ENCODE results near the gene DDX4.

DDX4 gene

DNA sequence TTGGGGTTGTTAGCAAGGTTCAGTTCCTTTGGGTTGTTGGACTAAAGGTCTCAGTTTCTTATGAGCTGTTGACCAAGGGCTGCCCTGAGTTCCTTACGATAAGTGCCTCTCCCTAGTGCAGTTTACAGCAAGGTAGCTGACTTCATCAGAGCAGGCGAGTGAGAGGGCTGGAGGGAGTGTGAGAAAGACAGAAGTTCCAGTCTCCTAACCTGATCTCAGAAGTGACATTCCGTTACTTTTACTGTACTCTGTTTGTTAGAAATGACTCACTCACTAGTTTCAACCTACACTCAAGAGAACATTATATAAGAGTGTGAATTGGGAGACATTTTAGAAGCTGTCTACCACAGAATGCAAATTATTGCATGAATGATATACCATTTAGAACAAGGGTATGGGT lies 92.1 kb downstream of the DDX4 start:
- DNase-seq, result no peak

DNA sequence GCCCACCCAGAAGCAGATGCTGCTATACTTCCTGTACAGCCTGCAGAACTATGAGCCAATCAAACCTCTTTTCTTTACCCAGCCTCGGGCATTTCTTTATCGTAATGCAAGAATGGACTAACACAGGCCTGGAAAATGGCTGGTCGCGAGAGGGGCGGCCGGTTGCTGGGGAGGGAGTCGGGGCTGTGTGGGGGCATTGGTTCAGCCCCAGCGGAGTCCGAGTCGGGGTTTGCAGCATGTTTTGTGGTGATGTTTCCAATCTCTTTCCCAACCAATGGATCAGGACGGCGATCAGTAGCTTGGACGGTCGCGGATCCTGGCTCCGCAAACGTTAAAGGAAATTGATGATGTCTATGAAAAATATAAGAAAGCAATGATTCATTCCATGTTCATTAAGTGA lies 94.6 kb downstream of the DDX4 start:
- no peak for DNase-seq

DNA sequence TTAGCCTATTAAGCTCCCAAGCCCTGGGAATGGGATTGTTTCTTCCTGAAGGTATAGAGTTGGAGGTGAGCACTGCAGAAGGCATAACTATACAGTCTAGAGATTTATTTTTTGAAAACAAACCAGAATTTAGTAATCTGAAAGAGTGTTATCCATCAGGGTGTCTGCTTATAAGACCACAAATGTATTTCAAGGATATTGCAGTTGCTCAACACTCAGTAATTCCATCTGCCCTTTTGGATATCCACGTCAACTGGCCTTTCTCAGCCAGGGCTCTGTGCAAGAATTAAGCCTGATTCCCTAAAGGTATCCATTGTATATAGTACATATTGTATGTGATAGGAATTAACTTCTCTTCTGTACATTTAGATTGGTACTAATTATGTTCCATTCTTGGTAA lies 98.3 kb downstream of the DDX4 start:
- no peak for DNase-seq

DNA sequence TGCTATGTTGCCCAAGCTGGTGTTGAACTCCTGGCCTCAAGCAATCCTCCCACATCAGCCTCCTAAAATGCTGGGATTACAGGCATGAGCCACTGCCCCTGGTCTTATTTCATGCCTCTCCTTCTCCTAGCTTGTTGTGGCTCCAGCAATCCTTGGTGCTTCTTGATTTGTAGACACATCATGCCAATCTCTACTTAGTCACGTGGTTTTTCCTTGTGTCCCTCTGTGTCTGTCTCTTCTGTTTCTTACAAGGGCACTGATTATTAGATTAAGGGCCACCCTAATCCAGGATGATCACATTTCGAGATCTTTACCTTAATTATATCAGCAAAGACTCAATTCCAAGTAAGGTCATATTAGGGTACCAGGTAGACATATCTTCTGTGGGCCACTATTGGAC lies 104.1 kb downstream of the DDX4 start:
- no peak for DNase-seq

DNA sequence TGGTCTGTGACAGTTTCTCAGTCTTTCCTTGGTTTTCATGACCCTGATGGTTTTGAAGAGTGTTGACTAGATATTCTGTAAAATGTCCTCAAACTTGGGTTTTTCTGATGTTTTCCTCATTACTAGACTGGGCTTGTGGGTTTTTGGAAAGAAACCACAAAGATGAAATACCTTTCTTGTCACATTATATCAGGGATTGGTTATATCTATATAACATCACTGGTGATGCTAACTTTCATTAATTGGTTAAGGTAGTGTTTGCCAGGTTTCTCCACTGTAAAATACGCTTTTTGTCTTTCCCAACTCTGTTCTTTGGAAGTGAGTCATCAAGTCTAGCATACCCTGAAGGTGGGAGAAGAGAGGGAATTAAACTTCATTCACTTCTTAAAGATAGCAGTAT lies 110.0 kb downstream of the DDX4 start:
- no peak for DNase-seq

DNA sequence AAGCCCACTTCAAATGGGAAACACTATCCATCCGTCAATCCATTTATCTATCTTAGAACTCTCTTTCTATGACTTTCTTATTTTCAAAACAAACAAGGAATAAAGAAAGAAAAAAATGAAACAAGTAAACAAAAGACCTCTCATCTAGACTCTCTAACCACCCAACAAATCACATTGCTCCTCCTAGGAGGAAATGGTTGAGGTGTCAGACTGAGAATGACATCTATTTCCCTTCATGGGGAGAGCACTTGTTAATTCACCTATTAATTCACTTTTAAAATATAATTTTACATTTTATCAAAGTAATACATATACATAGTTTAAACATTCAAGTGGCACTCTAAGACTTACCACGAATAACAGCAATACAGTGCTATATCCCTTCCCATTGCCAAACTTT lies 110.9 kb downstream of the DDX4 start:
- no peak for DNase-seq

DNA sequence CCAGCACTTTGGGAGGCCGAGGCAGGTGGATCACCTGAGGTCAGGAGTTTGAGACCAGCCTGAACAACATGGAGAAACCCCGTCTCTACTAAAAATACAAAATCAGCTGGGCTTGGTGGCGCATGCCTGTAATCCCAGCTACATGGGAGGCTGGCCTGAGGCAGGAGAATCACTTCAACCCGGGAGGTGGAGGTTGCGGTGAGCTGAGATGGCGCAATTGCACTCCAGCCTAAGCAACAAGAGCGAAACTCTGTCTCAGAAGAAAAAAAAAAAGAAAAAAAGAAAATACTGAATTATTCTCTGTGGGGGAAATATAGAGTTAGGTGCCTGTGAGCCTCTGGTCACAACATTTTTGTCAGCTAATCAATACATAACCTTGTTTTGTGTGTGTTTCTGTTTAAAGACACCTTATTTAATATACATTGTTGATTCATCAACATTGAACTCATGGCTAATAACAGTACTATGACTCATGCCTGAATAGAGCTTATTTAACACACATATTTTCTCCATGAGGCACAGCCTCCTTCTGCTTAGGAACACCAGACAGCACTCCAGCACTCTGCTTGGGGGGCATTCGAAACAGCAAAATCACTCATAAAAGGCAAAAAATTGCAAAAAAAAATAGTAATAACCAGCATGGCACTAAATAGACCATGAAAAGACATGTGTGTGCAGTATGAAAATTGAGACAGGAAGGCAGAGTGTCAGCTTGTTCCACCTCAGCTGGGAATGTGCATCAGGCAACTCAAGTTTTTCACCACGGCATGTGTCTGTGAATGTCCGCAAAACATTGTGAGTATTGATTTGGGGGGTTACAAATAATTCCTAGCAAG lies 113.2 kb downstream of the DDX4 start, which contains the start of gene IL31RA:
TSS of gene IL31RA (plus strand) at position 519 of the 836 bp plus-strand sequence. CDS start at position 733, 214 bp downstream.
- peak; percentile 49 for DNase-seq

DNA sequence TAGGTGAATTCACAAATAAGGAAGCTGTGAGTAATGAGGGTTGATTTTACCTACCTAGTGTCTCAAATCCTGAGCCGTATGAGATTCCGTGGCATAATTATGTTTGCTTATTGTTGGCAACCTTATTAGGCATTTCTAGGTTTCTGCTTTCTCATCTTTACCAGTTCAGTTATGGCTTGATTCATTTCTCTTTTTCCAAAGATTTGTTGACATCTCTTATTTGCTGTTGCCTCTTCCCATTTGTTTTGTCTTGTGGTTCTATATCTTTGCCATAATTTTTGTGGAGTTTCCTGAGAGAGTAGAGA lies 113.8 kb downstream of the DDX4 start:
- no peak for DNase-seq

DNA sequence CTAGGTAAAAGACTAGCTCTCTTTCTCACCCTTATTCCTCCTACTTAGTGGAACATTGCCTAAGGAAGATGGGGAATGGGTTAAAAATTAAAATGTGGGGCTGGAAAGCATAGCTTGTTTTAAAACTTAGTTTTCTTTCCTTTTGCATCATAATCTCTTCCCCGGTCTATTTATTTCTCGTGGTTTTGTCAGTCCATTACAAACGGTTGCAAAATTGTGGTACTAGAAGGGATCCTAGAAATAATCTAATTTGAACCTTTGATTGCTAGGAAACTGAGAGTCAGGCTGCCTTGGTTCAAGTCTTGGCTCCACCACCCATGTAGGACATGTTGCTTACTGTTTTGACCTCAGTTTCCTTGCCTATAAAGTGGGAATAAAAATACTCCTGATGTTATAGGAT lies 114.6 kb downstream of the DDX4 start:
- DNase-seq, result no peak

DNA sequence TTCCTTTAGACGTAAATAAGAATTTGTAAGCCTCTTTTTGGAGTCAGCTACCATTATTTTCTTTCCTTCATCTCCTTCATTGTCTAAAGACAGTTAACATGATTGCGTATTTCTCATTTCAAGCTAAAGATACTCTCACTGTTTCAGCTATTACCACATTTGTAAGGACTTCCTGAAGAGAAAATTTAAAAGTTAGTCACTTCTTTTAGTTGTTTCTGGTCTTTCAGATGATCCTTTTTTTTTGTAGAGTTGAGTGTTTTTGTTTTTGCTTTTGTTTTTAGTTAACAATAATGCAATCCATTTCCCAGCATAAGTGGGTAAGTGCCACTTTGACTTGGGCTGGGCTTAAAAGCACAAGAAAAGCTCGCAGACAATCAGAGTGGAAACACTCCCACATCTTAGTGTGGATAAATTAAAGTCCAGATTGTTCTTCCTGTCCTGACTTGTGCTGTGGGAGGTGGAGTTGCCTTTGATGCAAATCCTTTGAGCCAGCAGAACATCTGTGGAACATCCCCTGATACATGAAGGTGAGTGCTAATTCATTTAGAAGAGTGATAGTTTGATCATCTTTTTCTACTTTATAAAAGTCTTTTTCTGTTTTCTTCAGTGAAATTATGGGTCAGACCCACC lies 115.3 kb downstream of the DDX4 start:
- DNase-seq, result no peak

DNA sequence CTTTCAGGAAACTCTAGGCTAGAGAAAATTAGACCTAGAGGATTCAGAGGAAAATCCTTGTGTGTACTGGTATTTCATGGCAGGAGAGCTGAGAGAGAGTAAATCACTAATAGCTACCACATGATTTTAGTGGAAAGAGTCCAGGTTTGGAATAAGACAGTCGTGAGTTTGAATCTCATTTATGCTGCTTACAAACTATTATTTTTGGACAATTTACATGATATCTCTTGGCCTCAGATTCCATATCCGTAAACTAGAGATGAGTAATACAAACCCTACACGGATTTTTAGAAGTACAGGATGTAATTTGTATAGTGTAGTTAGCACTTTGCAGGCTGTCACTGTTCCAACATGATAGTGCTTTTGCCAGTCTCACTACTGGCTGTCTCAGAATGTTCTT lies 116.0 kb downstream of the DDX4 start:
- no peak for DNase-seq

DNA sequence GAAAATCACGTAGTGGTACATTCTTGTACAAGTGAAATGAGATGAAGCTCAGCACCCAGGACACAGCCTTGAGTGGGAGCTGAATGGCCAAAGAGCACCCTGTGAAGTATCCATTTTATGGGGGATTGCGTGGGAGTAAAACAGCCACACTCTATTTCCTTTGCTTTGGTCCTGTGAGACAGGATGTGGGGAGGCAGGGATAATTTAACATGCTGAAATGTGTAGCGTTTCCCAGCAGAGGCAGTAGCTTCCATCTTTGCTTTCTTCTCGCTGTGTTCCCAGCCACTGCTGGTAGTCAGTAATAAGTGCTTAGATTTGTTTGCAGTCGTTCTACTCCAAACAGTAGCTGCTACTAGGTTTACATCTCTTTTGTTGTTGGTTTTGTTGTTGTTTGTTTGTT lies 117.6 kb downstream of the DDX4 start:
- no peak for DNase-seq

DNA sequence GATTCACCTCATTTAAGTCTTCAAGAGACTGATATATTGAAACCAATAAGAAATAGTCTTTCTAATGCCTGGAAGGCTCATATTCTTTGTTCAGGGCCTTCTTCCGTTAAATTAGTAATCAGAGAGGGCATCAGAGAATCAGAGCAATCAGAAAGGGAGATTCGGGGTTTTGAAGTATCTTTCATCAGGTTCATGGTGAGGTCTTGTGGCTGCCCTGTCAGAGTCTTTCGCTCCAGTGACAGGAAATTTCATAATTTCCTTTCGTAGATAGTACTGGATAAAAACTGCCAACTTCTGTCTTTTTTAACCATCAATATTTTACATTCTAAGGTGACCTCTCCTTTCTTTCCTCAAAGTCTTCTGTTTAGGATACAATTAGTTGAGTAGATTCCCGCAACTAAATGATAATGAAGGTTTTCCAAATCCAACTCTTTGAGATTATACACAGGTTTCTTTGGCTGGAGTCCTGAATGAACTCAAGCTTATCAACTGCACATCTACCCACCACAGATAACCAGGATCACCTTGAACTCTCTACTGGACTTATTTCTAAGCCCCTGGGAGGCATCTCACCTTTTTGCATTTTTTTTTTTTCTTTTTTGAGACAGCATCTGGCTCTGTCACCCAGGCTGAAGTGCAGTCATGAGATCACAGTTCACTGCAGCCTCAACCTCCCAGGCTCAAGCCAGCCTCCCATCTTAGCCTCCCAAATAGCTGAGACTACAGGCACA lies 118.8 kb downstream of the DDX4 start:
- no peak for DNase-seq

DNA sequence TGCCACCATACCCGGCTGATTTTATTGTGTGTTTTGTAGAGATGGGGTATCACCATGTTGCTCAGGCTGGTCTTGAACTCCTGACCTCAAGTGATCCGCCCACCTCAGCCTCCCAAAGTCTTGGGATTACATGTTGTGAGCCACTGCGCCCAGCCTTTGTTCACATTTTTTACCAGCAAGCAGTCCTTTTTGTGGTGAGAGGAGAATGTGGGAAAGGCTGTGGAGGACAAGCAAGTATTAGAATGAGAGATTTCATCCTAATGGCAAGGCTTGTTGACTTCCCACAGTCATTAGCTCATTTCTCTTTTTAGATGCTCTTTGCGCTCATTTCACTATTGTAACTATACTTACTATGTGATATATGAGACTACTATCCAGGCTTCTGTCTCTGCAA lies 119.4 kb downstream of the DDX4 start:
- no peak for DNase-seq

DNA sequence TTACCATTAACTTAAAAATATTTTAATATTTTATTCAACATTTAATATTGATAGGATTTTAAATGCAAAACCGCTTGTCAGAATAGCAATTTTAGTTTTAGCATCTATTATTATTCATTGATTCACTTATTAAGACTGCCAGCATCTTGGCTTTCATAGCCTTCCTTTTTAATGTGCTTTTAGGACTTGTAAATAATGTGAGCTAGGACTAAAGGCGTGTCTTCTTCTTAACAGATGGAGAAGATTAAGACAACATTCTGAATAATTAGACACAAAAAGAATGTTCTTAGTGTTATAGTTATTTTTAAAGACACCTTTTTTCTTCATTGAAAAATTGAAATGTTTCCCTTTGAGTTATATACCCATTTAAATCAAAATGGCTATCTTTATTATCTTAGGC lies 120.2 kb downstream of the DDX4 start:
- no peak for DNase-seq

DNA sequence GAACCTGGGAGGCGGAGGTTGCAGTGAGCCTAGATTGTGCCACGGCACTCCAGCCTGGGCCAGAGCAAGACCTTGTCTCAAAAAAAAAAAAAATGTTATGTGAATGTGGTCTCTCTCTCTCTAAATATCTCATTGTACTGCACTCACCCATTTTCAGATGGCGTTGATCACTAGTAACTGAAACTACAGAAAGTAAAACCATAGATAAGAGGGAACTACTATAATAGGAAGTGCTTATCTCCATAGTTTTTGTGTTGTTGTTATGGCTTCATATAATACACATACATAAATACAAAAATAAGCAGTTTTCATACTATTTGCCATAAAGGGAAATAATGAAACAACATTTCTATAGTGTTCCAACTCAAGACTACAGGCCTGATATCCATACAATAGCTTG lies 122.4 kb downstream of the DDX4 start:
- DNase-seq, result no peak

DNA sequence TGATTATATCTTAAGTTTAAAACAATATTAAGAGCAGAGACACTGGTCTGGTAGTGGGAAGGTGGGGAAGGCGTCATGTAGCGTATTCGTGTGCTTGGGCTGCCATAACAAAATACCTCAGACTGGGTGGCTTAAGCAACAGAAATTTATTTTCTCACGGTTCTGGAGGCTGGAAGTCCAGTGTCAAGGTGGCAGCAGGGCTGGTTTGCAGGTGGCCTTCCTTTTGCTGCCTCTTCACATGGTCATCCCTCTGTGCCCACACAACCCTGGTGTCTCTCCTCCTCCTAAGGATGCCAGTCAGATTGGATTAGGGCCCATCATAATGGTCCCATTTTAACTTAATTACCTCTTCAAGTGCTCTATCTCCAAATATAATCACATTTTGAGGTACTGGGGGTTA lies 122.8 kb downstream of the DDX4 start:
- no peak for DNase-seq

DNA sequence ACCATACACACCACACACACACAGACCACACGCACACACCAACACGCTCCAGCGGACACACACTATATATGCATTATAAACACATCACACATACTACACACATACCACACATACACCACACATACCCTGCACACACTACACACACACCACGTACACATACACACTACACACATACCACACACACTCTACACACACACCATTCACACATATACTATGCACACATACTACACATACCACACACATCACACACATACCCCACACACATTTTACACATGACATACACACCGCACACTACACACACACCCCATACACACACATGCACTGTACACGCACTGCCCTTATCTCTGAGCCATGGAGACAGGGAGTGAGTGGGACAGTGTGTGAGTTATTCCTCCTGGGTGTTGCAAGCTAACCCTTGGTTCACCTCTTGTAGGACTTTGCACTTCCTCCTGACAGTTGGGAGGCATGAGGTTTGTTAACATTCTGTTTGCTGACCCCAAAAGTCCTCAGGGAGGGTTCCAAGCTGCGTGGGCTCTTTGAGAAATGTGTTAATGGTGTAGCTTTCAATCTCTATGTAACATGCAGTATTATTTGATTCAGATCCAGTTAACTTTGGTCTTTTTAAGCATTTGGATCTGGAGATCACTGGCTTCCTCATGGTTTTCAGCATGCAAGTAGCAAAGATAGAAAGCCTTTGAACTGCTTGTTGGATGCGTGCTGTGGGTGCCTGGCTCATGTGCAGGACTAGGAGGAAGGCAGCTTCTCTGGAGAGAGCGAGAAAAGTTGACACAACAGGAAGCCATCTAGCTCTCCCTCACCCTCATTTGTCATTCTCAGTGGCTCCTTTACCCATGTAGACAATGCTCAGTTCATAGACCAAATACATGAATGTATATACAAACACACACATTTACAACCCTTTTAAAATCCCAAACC lies 127.0 kb downstream of the DDX4 start:
- DNase-seq, result no peak

DNA sequence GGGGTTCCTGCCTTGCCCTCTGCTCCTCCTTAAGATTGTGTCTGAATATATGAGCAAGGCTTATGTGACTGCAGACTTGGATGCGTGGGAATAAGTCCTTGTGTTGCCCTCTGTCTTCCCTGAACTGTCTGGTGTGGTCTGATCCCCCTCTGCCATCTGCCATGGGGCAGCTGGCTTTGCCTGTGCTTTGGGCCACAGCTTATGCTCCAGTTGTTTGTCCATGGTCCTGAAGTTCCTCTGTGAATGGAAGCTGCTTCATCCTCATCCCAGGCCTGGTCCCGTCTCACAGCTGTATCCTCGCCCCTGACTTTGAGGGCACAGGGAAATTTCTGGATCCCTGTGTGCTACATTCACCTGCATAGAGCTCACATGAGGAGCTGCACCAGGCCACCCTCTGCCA lies 128.0 kb downstream of the DDX4 start:
- DNase-seq, result no peak

DNA sequence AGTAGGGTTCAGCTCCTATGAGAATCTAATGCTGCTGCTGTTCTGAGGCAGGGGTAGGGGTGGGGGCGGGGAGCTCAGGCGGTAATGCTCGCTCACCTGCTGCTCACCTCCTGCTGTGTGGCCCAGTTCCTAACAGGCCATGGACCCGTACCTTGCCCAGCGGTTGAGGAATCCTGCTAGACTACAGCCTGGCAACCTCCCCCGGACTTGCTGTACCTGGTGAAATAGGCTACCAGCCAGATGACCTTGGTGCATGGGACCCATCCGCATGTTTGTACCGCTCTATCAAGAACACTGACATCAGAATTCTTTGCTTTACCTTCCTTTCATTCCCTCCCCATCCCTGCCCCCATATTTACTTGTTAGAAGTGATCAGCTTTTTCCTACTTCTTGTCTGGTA lies 128.6 kb downstream of the DDX4 start:
- no peak for DNase-seq

Data from T1000 (cell line).